CD4-positive, alpha-beta memory T cell (primary cell): ENCODE measurements around the gene ZNF217. TPM values are rescaled to one million over a fixed set of nuclear protein-coding genes. Genes with fewer than 3 reads are reported as not detected.
"Not testable (repeated sequence)": the region's sequence is repeated elsewhere in the genome, so short reads cannot be mapped to it uniquely, and the experiment has no call there.

ENCODE experiments used
- CTCF ChIA-PET: fragments of 350-600 bp; sonication (Branson Sonifier 250); formaldehyde crosslinking; loops from one replicate; lab custom pipeline; 2021; ENCODE audit warnings: inconsistent platforms; ENCODE audit not compliant: partially characterized antibody; lab: Charles Lee
- POLR2A ChIA-PET: fragments of 350-600 bp; sonication (Branson Sonifier 250); formaldehyde crosslinking; loops from one replicate; lab custom pipeline; 2021; ENCODE audit not compliant: partially characterized antibody; lab: Charles Lee
- DNase-seq, 5 donors: peaks; one replicate each; pipeline versions ENCODE4 v3.0.0 to v3.0.0-alpha.2; 2020 to 2022; ENCODE audit warnings: mixed read lengths in 1 of 5
- H3K27ac ChIP-seq: one replicate; pipeline ENCODE4 v1.7.0; 2013; ENCODE audit warnings: low read depth, low read length
- H3K27me3 ChIP-seq: 2 replicates; pipeline ENCODE4 v1.7.0; 2013; ENCODE audit warnings: mild to moderate bottlenecking, low read length, moderate library complexity; ENCODE audit not compliant: insufficient read depth
- H3K36me3 ChIP-seq: 2 replicates; pipeline ENCODE4 v1.7.0; 2013; ENCODE audit warnings: mild to moderate bottlenecking, low read length, moderate library complexity; ENCODE audit not compliant: insufficient read depth
- H3K4me1 ChIP-seq: 2 replicates; pipeline ENCODE4 v1.7.0; 2013; ENCODE audit warnings: mild to moderate bottlenecking, low read length, moderate library complexity; ENCODE audit not compliant: insufficient read depth
- H3K4me3 ChIP-seq, 2 donors: one replicate each; pipeline ENCODE4 v1.7.0; 2013; ENCODE audit warnings: low read length in 2 of 2, mild to moderate bottlenecking in 1 of 2
- H3K9me3 ChIP-seq, 2 donors: one replicate each; pipeline ENCODE4 v1.7.0; 2013; ENCODE audit warnings: low read length in 2 of 2, control low read depth in 1 of 2; ENCODE audit not compliant: control insufficient read depth in 1 of 2
- H3K27ac Mint-ChIP-seq, 7 donors: one replicate each; pipeline ENCODE4 v1.8.0; 2020 to 2021; ENCODE audit warnings: mixed read lengths in 7 of 7, mild to moderate bottlenecking in 6 of 7, inconsistent platforms in 3 of 7, moderate library complexity in 3 of 7
- H3K27me3 Mint-ChIP-seq, 2 donors: one replicate each; pipeline ENCODE4 v1.8.0; 2020 to 2021; ENCODE audit warnings: mixed read lengths in 2 of 2
- H3K36me3 Mint-ChIP-seq, 2 donors: one replicate each; pipeline ENCODE4 v1.8.0; 2020 to 2021; ENCODE audit warnings: mixed read lengths in 2 of 2, inconsistent platforms in 1 of 2, mild to moderate bottlenecking in 1 of 2
- H3K4me1 Mint-ChIP-seq, 4 donors: one replicate each; pipeline ENCODE4 v1.8.0; 2020 to 2021; ENCODE audit warnings: mixed read lengths in 4 of 4, mild to moderate bottlenecking in 1 of 4
- H3K4me3 Mint-ChIP-seq, 8 donors: one replicate each; pipeline ENCODE4 v1.8.0; 2020 to 2021; ENCODE audit warnings: mixed read lengths in 8 of 8, mild to moderate bottlenecking in 7 of 8, moderate library complexity in 6 of 8, inconsistent platforms in 3 of 8
- H3K9me3 Mint-ChIP-seq, 8 donors: one replicate each; pipeline ENCODE4 v1.8.0; 2020 to 2021; ENCODE audit warnings: mixed read lengths in 8 of 8, mild to moderate bottlenecking in 5 of 8, inconsistent platforms in 3 of 8, moderate library complexity in 1 of 8
- intact Hi-C: fragments of 100-400 bp; cut with micrococcal nuclease; formaldehyde crosslinking; loops from one replicate; pipeline ENCODE4 v1.15.1; 2023
- polyA plus RNA-seq, 2 donors: library from polyadenylated mRNA; unstranded; fragments of 300-500 nt; fragmentation: Illumina TruSeq; gene quantifications; one replicate each; pipeline ENCODE4 v1.2.3, GENCODE V29; 2021
- total RNA-seq, 2 experiments: library from RNA; stranded (reverse); gene quantifications; one replicate each; pipeline ENCODE4 v1.2.3, GENCODE V29; 2021

ZNF217 gene
- 100 to 1,000 TPM; 100 to 111 TPM for total RNA-seq
- 10 to 100 TPM; 11.6 to 28.6 TPM for polyA plus RNA-seq

DNA sequence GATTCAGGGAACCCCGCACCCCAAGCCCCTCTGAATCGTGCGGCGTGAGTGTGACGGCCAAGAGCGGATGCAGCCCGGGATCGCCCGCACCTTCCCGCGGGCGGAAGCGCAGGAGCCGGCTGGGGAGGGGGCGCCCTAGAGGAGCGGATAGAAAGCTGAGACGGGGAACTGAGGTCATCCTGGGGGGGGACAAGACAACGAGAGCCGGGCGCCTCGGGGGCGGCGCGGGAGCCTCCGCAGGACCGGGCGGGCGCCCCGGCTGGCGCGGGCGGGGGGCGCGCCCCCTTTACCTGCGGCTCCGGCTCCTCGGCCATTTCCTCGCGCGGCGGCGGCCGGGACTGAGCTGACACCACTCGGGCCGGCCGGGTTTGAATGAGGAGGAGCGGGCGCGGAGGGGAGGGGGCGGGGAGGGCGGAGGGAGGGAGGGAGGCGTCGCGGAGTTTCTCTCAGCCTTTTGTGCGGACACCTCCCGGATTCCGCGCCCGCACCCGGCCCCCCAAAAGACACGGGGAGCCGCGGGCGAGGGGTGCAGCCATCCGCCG is at the start of gene ZNF217:
Gene ZNF217 (minus strand): TSS at position 374 of the 542 bp plus-strand sequence. CDS start 11,013 bp downstream, outside the sequence.
- H3K9me3 ChIP-seq, H3K36me3 ChIP-seq, H3K27me3 ChIP-seq, H3K9me3 Mint-ChIP-seq, H3K27me3 Mint-ChIP-seq: not testable (repeated sequence)
- Mint-ChIP-seq H3K4me3 (peak within 1 kb of the TSS; percentile 87 to 98 (median 96)), H3K36me3 (peaks cover 0 to 19% of the 10 kb centered on the region in 2 donors), H3K4me1 (peaks cover 37 to 74% (median 49%) of the 10 kb centered on the region in 4 donors), H3K27ac (peak within 1 kb of the TSS; percentile 95 to 100 (median 98))
- Histone ChIP-seq H3K27ac (peak within 1 kb of the TSS; percentile 86), H3K4me1 (peaks cover 49% of the 10 kb centered on the region), H3K4me3 (peak within 1 kb of the TSS; percentile 36 to 79)
- peak; percentile 69 to 80 (median 76) for DNase-seq
- ChIA-PET CTCF (interaction anchor here (0.6 to 2.0 kb wide), 5 partner anchors 9 to 314 kb away, joined by 3 to 5 read pairs (median 4); no protein-coding TSS in a partner anchor), POLR2A (interaction anchor here (0.6 to 9.6 kb wide), 20 partner anchors 7 to 348 kb away, joined by 3 to 198 read pairs (median 8); no protein-coding TSS in a partner anchor)
- intact Hi-C loops: loop anchor here (1.0 to 2.0 kb wide), 5 partner anchors 14 to 67 kb away; no protein-coding TSS in a partner anchor

DNA sequence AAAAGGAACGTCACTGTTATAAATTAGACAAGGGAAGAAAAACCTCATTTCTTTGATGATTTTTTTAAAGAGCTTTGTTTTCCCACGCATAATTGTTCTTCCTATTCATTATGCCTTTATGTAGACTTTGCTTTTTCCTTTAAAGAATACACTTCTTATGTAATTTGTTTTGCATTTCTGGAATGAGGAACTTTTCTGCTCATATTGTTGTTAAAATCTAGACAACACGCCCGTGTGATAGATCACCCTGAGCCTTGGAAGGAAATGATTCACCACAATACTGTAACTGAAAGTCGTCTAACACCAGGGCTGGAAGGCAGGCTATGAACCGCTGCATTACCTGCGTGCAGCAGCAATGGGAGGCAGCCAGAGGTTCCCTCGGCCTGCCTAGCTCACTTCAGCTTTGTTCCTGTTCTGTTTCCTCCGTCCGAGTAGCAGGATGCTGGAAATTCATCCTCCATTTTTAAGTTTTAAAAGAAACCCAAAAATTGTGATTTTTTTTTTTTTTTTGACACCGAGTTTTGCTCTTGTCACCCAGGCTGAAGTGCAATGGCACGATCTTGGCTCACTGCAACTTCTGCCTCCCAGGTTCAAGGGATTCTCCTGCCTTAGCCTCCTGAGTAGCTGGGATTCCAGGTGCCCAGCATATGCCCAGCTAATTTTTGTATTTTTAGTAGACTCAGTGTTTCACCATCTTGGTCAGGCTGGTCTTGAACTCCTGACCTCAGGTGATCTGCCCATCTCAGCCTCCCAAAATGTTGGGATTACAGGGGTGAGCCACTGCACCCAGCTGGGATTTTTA is 49.6 kb upstream of the ZNF217 start:
- peak overlapping the region; percentile 75 to 93 (median 86) for H3K4me3 Mint-ChIP-seq
- peak; percentile 67 to 84 (median 73) for DNase-seq
- POLR2A ChIA-PET: interaction anchor here (0.6 to 5.7 kb wide), 41 partner anchors 9 to 1233 kb away, joined by 3 to 96 read pairs (median 4); partner anchors contain the start of gene ZNF217
- Histone ChIP-seq H3K9me3 (no peaks in the 10 kb centered on the region), H3K27ac (peak overlapping the region; percentile 59), H3K27me3 (no peaks in the 10 kb centered on the region), H3K4me3 (peak overlapping the region; percentile 19 to 26), H3K4me1 (peaks cover 37% of the 10 kb centered on the region), H3K36me3 (no peaks in the 10 kb centered on the region)
- peak overlapping the region; percentile 94 to 99 (median 98) for H3K27ac Mint-ChIP-seq
- peaks cover 0 to 1% (median 0%) of the 10 kb centered on the region in 8 donors for H3K9me3 Mint-ChIP-seq
- no peaks in the 10 kb centered on the region for H3K36me3 Mint-ChIP-seq
- intact Hi-C loops: loop anchor here (1.0 to 5.0 kb wide), 8 partner anchors 17 to 227 kb away; no protein-coding TSS in a partner anchor
- CTCF ChIA-PET: interaction anchor here (0.6 to 3.2 kb wide), 18 partner anchors 10 to 272 kb away, joined by 3 to 17 read pairs (median 5); no protein-coding TSS in a partner anchor
- peaks cover 14 to 52% (median 37%) of the 10 kb centered on the region in 4 donors for H3K4me1 Mint-ChIP-seq
- no peaks in the 10 kb centered on the region for H3K27me3 Mint-ChIP-seq

DNA sequence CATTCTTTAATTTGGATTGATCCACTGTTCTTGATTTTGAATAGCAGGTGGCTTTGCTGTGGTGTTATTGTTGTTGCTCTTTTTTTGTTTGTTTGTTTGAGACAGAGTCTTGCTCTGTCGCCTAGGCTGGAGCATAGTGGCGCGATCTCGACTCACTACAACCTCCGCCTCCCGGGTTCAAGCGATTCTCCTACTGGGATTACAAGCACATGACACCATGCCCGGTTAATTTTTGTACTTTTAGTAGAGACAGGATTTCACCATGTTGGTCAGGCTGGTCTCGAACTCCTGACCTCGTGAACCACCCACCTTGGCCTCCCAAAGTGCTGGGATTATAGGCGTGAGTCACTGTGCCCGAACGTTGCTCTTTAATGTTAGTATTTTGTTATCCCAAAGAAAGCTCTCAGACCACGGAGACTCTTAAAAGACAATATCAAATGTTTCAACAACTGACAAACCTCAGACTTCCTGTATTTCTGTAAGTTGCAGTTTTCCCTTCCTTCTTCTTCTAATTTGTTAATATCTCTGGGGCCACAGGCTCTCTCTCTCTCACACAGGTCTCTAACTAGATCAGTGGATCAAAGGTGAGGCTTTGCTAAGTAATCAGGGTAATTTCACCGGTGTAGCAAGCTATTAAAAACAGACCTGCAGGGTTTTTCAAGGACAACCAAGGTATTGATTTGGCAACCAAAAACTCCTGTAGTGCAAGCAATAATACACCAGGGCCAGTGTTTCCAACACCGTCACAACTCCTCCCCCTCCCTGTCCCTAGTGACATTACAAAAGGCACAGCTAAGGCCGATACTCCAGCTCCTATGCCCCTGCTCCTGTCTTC is 48.8 kb upstream of the ZNF217 start:
- peaks cover 37% of the 10 kb centered on the region for H3K4me1 ChIP-seq
- H3K4me3 ChIP-seq: peak overlapping the region; percentile 19 to 26
- H3K9me3 ChIP-seq: no peaks in the 10 kb centered on the region
- Mint-ChIP-seq H3K9me3 (peaks cover 0 to 1% (median 0%) of the 10 kb centered on the region in 8 donors), H3K4me1 (peaks cover 14 to 56% (median 37%) of the 10 kb centered on the region in 4 donors), H3K4me3 (peak overlapping the region; percentile 75 to 93 (median 86)), H3K27me3 (no peaks in the 10 kb centered on the region), H3K36me3 (no peaks in the 10 kb centered on the region), H3K27ac (peak overlapping the region; percentile 94 to 99 (median 98))
- no peaks in the 10 kb centered on the region for H3K36me3 ChIP-seq
- peak; percentile 47 to 85 (median 52) for DNase-seq
- ChIA-PET POLR2A (interaction anchor here (0.6 to 5.7 kb wide), 42 partner anchors 10 to 1232 kb away, joined by 3 to 96 read pairs (median 4); partner anchors contain the start of gene ZNF217), CTCF (interaction anchor here (0.6 to 3.2 kb wide), 19 partner anchors 11 to 273 kb away, joined by 3 to 17 read pairs (median 5); no protein-coding TSS in a partner anchor)
- intact Hi-C loops: loop anchor here (1.0 to 5.0 kb wide), 8 partner anchors 18 to 228 kb away; no protein-coding TSS in a partner anchor
- peak overlapping the region; percentile 59 for H3K27ac ChIP-seq
- H3K27me3 ChIP-seq: no peaks in the 10 kb centered on the region

DNA sequence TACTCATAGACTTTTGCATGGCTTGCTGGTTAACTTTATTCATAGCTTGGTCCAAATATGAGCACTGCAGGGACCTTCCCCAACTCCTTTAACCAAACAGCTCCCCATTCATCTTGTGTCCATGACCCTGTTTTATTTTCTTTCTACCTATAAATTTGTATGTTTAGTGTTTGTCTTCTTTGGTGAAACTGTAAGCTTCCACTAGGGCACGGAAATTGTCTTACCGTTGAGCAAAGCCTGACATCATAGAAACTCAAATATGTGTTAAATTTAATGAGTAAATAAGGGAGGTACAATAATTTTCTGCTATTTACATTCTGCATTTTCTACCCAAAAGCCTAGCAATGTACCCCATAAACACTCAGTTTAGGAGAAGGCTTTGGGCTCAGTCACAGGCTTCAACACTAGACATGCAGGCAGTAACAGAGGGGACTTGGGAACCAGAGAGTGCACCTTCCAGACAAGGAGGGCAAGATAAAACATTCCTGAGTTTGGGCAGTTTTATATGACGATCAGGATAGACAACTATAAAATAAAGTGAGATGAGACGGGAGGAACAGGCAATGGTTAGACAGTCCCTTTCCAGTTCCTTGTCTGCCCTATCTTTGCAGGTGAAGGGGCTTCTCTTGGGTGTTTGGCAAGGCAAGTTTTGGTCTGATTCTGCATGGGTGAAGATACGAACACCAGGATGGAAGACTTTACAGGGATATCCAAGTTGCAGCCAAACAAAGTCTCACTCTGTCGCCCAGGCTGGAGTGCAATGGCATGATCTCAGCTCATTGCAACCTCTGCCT is 46.2 kb upstream of the ZNF217 start:
- no peaks in the 10 kb centered on the region for H3K27me3 Mint-ChIP-seq
- Histone ChIP-seq H3K27me3 (no peaks in the 10 kb centered on the region), H3K27ac (no peak overlapping the region), H3K4me3 (no peak overlapping the region), H3K4me1 (peaks cover 47% of the 10 kb centered on the region), H3K9me3 (no peaks in the 10 kb centered on the region), H3K36me3 (no peaks in the 10 kb centered on the region)
- no peaks in the 10 kb centered on the region for H3K36me3 Mint-ChIP-seq
- CTCF ChIA-PET: interaction anchor here (1.1 to 1.4 kb wide), 2 partner anchors 18 to 22 kb away, joined by 4 to 5 read pairs; no protein-coding TSS in a partner anchor
- H3K4me1 Mint-ChIP-seq: peaks cover 23 to 68% (median 44%) of the 10 kb centered on the region in 4 donors
- intact Hi-C loops: loop anchor here (5.0 kb wide), 1 partner anchor 112 kb away; no protein-coding TSS in a partner anchor
- POLR2A ChIA-PET: interaction anchor here (1.3 to 5.2 kb wide), 3 partner anchors 17 to 30 kb away, joined by 5 to 96 read pairs (median 6); no protein-coding TSS in a partner anchor
- peak overlapping the region in 5 of 7 donors; percentile 54 to 91 (median 67) for H3K27ac Mint-ChIP-seq
- no peak for DNase-seq
- H3K4me3 Mint-ChIP-seq: peak overlapping the region in 2 of 8 donors; percentile 0 to 10
- H3K9me3 Mint-ChIP-seq: peaks cover 0 to 1% (median 0%) of the 10 kb centered on the region in 8 donors

DNA sequence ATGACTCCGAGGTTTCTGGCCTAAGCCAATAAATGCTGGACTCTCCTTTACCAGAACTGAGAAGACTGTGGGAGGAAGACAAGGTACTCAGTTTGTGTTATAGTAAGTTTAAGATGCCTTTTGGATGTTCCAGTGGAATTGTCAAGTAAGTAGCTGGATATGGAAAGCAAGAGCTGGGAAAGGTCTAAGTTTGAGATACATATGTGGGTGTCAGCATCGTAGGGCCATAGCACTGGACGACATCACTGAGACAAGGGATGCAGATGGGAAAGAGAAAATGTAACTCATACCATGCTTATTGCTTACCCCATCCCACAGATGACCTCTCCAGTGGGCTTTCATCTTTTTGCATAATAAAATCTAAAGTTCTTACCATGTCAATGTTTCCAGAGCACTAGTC is 45.5 kb upstream of the ZNF217 start:
- Histone ChIP-seq H3K36me3 (no peaks in the 10 kb centered on the region), H3K9me3 (no peaks in the 10 kb centered on the region), H3K27me3 (no peaks in the 10 kb centered on the region), H3K4me3 (no peak overlapping the region), H3K27ac (no peak overlapping the region), H3K4me1 (peaks cover 44% of the 10 kb centered on the region)
- no peak for DNase-seq
- ChIA-PET CTCF (interaction anchor here (1.1 to 1.4 kb wide), 2 partner anchors 18 to 23 kb away, joined by 4 to 5 read pairs; no protein-coding TSS in a partner anchor), POLR2A (interaction anchor here (1.3 to 1.5 kb wide), 2 partner anchors 17 to 30 kb away, joined by 5 to 6 read pairs; no protein-coding TSS in a partner anchor)
- Mint-ChIP-seq H3K27me3 (no peaks in the 10 kb centered on the region), H3K4me1 (peaks cover 22 to 64% (median 41%) of the 10 kb centered on the region in 4 donors), H3K27ac (peak overlapping the region in 3 of 7 donors; percentile 6 to 70 (median 37)), H3K4me3 (no peak overlapping the region), H3K9me3 (peaks cover 0 to 1% (median 0%) of the 10 kb centered on the region in 8 donors), H3K36me3 (no peaks in the 10 kb centered on the region)
- intact Hi-C loops: no loop called here
